Forelimb muscle (tissue), 1 donor: ENCODE results near the gene SYCP3. TPM values are rescaled to one million over a fixed set of nuclear protein-coding genes. Genes with fewer than 3 reads are reported as not detected.
"Not testable (repeated sequence)": the region's sequence is repeated elsewhere in the genome, so short reads cannot be mapped to it uniquely, and the experiment has no call there.

Experiments used
- DNase-seq: peaks from one replicate; pipeline ENCODE4 v3.0.0-alpha.2; 2013; ENCODE audit warnings: low read depth
- polyA plus RNA-seq: library from polyadenylated mRNA; unstranded; fragments of 120-200 nt; gene quantifications from one replicate; pipeline ENCODE4 v1.2.1, GENCODE V29; 2013; ENCODE audit not compliant: insufficient read length

SYCP3 gene
- polyA plus RNA-seq, 1 donor = 0.46 TPM

GRCh38 chr12:101713059-101713682 lies 26.1 kb downstream of the SYCP3 start:
- DNase-seq = no peak

GRCh38 chr12:101710288-101710687 lies 29.0 kb downstream of the SYCP3 start:
- DNase-seq = no peak

- no peak for DNase-seq
These were observed 32.0 kb downstream of the SYCP3 start for GRCh38 chr12:101707131-101707782.

GRCh38 chr12:101706403-101706802 lies 32.9 kb downstream of the SYCP3 start:
- no peak for DNase-seq

- no peak for DNase-seq
These were observed 35.8 kb downstream of the SYCP3 start for GRCh38 chr12:101703487-101703886.

GRCh38 chr12:101700299-101700820 lies 38.9 kb downstream of the SYCP3 start:
- DNase-seq = no peak

- DNase-seq = no peak
These were observed 40.4 kb downstream of the SYCP3 start for GRCh38 chr12:101698800-101699347.

- no peak for DNase-seq
These were observed 41.1 kb downstream of the SYCP3 start for GRCh38 chr12:101697930-101698799.

GRCh38 chr12:101697197-101697929 lies 41.9 kb downstream of the SYCP3 start, which contains the start of gene CHPT1:
Gene CHPT1 (plus strand): TSS chr12:101697640. CDS start chr12:101697862, 222 bp downstream.
- DNase-seq = no peak

GRCh38 chr12:101696251-101697196 lies 42.7 kb downstream of the SYCP3 start:
- no peak for DNase-seq

GRCh38 chr12:101695706-101696105 lies 43.6 kb downstream of the SYCP3 start:
- DNase-seq = no peak

- DNase-seq = no peak
These were observed 44.3 kb downstream of the SYCP3 start for GRCh38 chr12:101694986-101695385.

- DNase-seq = no peak
These were observed 44.9 kb downstream of the SYCP3 start for GRCh38 chr12:101694297-101694848.

GRCh38 chr12:101691503-101692096 lies 47.7 kb downstream of the SYCP3 start:
- DNase-seq = no peak

- no peak for DNase-seq
These were observed 48.6 kb downstream of the SYCP3 start for GRCh38 chr12:101690544-101691098.

GRCh38 chr12:101686176-101686575 lies 53.1 kb downstream of the SYCP3 start:
- no peak for DNase-seq

- DNase-seq = no peak
These were observed 54.2 kb downstream of the SYCP3 start for GRCh38 chr12:101685092-101685491.

GRCh38 chr12:101681627-101682026 lies 57.6 kb downstream of the SYCP3 start:
- not testable (repeated sequence) for DNase-seq

GRCh38 chr12:101680647-101681046 lies 58.6 kb downstream of the SYCP3 start:
- no peak for DNase-seq
